ENCODE data around the gene LIX1L.
"Not testable (repeated sequence)": the region's sequence is repeated elsewhere in the genome, so short reads cannot be mapped to it uniquely, and the experiment has no call there.

Gene LIX1L

GRCh38 chr1:145932522-145933009, 25.3 kb downstream of the LIX1L start:
- DNase-seq: not testable (repeated sequence)

GRCh38 chr1:145927916-145928643, 29.7 kb downstream of the LIX1L start:
- DNase-seq: no peak

- DNase-seq: peak; percentile 85
Measured at GRCh38 chr1:145927063-145927886, 30.5 kb downstream of the LIX1L start, which contains the start of gene RBM8A. RBM8A (minus strand) TSS chr1:145927484; CDS start chr1:145927426, 58 bp downstream.

DNA sequence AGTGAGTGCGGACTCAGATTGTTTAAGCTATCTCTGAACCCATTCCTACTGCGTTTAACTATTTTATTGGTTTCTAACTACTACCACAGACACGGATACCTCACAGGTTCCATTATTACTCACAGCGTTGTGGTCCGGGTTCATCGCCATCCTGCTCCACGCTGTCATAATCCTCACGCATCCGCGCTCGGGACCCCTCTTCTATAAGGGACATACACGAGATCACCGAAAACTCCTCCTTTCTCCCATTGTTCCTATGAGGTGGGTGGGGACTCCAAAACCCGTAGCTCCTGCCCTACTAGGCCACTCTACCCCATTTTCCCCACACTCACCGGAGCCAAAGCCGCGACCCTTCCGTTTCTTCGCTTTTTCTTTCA, 31.1 kb downstream of the LIX1L start:
- peak; percentile 49 for DNase-seq

DNA sequence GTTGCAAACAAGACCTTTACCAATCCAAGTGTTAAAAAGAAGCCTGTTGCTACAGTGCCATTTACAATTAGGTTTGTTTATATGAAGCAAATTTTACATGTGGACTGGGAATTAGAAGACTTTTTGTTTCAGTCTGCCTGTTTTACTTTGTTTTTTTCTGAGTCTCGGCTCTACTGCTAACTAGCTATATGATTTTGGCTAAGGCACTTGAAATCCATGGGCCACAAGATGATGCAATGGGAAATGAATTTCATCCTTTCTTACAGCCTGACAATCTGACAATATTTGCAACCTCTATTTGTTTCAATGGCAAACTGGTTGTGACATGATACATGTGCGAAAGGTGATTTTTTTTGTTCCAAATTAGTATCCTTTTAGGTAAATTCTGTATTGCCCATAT, 35.6 kb downstream of the LIX1L start:
- DNase-seq: no peak

GRCh38 chr1:145920297-145920696, 37.5 kb downstream of the LIX1L start:
- not testable (repeated sequence) for DNase-seq

DNA sequence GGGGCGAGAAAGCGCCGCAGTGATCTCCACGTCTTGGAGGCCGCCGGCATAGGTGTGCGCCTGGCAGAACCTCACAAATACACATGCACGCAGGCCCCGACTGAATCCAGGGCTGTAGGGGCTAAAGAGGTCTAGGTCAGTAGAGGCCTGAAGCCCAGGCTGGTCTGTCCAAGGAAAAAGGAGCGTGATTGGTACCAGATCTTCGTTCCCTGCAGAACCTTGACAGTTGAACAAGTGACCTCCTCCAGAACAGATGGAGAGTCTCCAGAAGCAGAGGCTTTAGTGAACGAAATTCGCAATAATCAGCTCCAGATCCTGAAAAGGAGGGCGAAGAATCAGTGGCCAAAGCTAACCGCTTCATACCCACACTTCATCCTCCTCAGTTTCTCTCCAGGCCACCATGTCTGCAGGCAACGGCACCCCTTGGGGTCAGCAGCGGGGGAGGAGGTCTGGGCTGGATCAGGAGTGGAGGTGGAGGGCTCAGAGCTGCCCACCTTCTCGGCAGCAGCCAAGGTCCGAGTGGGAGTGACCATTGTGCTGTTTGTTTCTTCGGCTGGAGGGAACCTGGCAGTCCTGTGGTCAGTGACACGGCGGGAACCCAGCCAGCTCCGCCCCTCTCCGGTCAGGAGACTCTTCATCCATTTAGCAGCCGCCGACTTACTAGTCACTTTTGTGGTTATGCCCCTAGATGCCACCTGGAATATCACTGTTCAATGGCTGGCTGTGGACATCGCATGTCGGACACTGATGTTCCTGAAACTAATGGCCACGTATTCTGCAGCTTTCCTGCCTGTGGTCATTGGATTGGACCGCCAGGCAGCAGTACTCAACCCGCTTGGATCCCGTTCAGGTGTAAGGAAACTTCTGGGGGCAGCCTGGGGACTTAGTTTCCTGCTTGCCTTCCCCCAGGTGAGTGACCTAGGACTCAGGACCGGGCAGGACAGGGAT, 38.6 kb downstream of the LIX1L start:
- DNase-seq: no peak

GRCh38 chr1:145918144-145918991, 39.4 kb downstream of the LIX1L start, which contains the start of gene PEX11B:
PEX11B (minus strand) TSS chr1:145918717; CDS start chr1:145918688, 29 bp downstream.
- peak; percentile 90 for DNase-seq

DNA sequence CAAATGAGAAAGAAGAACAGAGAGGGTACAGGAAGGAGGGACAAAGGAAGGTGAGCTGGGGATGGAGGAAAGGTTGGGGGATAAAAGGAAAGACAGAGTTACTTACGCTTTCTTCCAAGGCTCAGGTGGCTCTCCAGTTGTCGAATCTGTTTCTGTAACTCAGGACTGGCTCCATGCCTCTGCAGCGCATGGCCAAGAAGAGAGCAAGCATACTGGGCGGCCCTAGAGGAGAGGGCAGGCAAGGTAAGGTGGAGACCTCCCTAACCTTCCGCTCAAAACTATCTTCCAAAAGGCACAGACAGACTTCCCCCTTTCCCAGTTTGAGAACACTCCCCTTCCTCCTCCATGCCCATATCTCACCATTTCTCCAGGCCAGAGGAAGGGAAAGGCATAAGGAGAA, 40.2 kb downstream of the LIX1L start:
- no peak for DNase-seq

DNA sequence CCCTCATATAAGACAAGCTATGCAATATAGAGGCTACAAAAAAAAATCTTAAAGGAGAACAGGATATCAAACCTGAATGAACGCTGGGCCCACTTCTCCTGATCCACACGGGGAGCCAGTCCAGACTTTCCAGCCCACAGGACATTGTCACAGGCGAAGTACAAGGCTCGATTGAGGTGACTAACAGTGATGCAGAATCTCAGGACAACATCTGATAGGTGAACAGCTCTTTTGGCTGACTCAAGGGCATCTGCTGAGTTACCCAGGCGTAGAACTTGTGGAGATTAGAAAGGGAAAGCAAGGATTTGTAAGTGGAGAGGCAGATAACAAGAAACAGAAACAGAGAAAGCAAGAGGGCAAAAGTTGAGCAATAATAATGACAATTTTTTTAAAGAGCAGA, 41.1 kb downstream of the LIX1L start:
- no peak for DNase-seq

- no peak for DNase-seq
Measured at GRCh38 chr1:145912128-145912641, 45.6 kb downstream of the LIX1L start.

DNA sequence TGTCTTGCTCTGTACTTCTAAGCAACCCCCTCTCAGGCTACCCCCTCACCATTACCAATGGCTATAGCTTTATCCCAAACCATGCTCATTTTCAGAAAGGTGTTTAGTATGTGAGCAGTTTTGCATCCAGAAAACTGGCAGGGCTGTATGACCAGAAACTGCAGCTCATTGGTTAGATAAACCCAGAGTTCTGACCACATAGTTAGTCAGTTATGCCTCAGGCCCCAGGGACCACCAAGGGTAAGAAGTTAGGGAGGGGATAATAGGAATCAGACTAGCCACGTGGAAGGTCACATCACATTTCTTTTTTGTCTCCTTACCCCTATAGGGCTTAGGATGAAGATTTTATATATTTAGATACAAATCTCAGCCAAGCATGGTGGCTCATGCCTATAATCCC, 49.2 kb downstream of the LIX1L start:
- no peak for DNase-seq

DNA sequence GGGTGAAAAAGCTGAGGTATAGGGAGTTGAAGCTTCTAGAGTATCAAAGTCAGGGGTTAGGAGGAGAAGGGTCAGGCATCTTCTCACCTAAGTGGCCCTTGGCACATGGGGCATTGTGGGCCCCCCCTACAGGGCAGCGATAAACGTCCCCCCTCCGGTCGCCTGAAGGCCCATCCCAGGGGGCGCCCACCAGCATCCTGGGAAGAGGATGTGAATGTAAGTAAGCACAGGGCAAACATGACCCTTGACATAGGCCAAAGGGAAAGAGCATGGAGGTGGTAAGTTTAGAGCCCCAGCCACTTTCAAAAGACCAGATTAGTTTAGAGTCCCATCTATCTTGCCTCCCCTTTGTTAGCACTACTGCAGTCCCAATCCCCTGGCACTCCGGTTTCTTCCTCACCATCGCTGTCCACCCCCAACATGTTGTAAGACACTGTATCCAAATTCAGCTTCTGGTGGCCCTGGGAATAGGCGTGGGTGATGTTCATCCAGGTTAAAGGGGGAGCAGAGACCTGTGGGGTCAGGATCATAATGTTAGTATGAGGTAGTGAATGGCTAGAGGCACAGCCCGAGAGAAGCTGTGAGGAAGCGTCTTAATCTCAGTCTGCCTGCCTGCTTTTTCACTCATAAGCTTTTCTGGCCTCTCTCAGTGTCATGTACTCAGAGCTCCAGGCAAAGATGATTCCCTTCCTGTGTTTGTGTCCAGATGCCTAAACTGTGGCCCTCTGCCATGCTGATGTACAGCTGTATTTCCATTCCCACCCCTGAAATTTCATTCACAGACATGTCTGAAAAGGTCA, 50.7 kb downstream of the LIX1L start:
- no peak for DNase-seq

GRCh38 chr1:145901312-145902021, 56.4 kb downstream of the LIX1L start:
- DNase-seq: no peak

DNA sequence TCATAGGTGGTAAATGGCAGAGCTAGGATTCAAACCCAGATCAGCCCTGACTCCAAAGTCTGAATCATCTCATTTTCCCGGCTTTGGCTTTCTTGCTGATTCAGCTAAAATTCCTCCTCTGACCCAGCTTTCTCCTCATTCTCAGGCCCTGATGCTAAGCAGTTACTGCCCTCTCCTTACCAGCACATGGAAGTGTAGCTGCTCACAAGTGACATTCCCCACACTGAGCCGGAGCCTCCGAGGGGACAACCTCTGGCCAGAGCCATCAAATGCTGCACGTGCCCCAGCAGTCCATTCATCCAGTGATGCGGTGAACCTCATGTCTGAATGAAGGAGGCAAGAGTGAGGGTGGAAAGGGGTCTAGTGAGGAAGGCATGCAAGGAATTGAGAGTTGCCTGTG, 59.1 kb downstream of the LIX1L start:
- no peak for DNase-seq

DNA sequence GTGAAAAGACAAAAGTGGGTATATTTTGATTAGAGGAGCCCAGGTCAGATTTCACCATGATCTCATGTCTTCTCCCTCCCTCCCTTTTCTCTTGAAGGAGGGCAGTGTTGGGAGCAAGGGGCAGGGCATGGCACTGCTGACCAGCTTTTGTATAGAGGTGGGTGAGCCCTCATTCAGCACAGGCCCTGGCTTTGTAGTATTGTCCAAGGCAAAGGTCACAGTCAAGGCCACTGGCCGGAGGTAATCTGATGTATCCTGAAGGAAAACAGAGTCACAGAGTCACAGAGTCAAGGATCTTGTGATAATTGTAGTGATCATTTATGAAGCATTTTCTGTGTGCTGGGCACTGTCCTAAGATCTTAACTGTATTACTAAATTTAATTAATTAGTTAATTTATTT, 59.8 kb downstream of the LIX1L start:
- DNase-seq: no peak

DNA sequence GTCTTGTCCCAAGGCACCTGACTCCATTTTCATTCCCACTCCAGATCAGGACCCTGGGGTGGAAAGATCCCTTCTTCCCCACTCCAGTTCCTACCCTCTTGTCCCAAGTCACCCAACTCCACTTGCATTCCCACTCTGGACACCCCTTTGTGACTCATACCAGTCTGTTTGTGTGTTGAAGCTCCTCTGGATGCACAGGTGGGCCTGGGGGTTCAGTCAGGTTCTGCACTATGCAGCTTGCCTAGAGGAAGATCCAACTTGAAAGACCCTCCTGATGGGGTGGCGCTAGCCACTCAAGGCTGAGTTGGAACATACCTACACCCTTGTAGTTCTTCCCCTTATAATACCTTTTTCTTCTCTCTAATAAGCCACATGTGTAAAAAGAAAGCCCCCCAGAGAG, 62.3 kb downstream of the LIX1L start:
- no peak for DNase-seq

DNA sequence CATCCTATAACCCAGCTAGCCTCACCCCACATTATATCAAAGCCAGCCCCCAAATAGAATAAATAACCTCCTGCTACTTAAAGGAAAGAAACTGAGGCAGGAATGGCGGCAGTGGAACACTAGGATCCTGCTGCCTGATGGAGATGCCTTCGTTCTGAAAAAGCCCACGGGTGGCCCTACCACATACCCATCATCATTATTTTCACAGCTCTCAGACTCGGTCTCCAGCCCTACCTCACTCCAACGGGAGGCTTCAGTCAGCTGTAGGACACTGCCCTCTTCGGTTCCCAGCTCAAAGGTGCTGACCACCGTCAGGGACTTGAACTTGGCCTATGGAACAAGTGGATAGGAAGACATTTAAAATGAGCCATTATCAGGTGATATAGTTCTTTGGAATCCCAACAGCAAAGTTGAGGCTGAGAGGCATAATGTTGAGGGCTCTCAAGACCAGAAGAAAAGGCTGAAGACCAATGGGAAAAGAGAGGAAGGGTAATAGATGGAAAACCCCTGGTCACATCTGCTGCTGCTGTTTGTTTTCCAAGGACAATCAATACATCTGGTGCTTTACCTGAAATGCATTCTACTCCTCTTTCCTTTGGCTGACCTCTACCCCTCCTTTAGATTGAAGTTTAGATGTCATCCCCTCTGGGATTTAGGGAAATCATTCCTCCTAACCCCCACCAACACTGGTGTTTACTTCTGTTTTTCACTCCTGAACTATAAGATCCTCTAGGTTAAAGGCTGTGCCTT, 64.3 kb downstream of the LIX1L start:
- no peak for DNase-seq

GRCh38 chr1:145892486-145893087, 65.2 kb downstream of the LIX1L start:
- no peak for DNase-seq
